Right lobe of liver (tissue), 6 donors: ENCODE measurements around the gene ELMOD1. TPM values are rescaled to one million over a fixed set of nuclear protein-coding genes. Genes with fewer than 3 reads are reported as not detected.
A peak's percentile ranks its signal among the peaks of the same experiment; 100 is the strongest.

Source experiments
- ATAC-seq, 4 donors: fragments of 200-7000 bp; cut with Tn5 transposase; one replicate each; pipeline ENCODE4 v1.9.1; 2020; ENCODE audit warnings: mild to moderate bottlenecking in 4 of 4, moderate library complexity in 4 of 4
- DNase-seq, 3 donors: peaks; one replicate each; pipeline ENCODE4 v3.0.0-alpha.2; 2020
- H3K27ac ChIP-seq, 3 donors: fragments of 200-600 bp; one replicate each; pipeline ENCODE4 v1.8.0; 2022
- H3K27me3 ChIP-seq, 2 donors: fragments of 200-600 bp; one replicate each; pipeline ENCODE4 v1.8.0; 2022
- H3K36me3 ChIP-seq, 4 donors: fragments of 200-600 bp; sonication (generic) in 1 of 4; one replicate each; pipeline versions ENCODE4 v1.5.1 to v1.8.0; 2017 to 2022; ENCODE audit warnings: control low read depth in 1 of 4
- H3K4me1 ChIP-seq, 4 donors: fragments of 200-600 bp; sonication (generic) in 1 of 4; one replicate each; pipeline versions ENCODE4 v1.5.1 to v1.8.0; 2017 to 2022; ENCODE audit warnings: control low read depth in 1 of 4
- H3K4me3 ChIP-seq, 3 donors: fragments of 200-600 bp; one replicate each; pipeline ENCODE4 v1.8.0; 2022
- H3K9me3 ChIP-seq, 4 donors: fragments of 200-600 bp; sonication (generic) in 1 of 4; one replicate each; pipeline versions ENCODE4 v1.5.1 to v1.8.0; 2017 to 2022; ENCODE audit warnings: control low read depth in 1 of 4
- CTCF ChIP-seq, 4 donors: fragments of 200-600 bp in 3 of 4; fragments of 450-650 bp in 1 of 4; IDR thresholded peaks; one replicate each; pipeline versions ENCODE4 v1.5.1 to v1.8.0; 2016 to 2022; ENCODE audit warnings: antibody characterized with exemption in 4 of 4, mild to moderate bottlenecking in 2 of 4
- POLR2A ChIP-seq: fragments of 450-650 bp; IDR thresholded peaks from one replicate; pipeline ENCODE4 v1.6.1; 2017; ENCODE audit warnings: antibody characterized with exemption, mild to moderate bottlenecking
- WGBS: methylation state at CpG from one replicate; pipeline ENCODE4 v1.1.6; 2018; ENCODE audit warnings: low coverage, low lambda C conversion rate; ENCODE audit not compliant: insufficient coverage; ENCODE audit errors: missing lambda C conversion rate; 5-methylcytosine and 5-hydroxymethylcytosine counted together
- intact Hi-C, 2 donors: fragments of 100-400 bp; cut with DNase I; formaldehyde crosslinking; loops; one replicate each; pipeline versions ENCODE4 v1.11.2 to v1.14.1; 2022
- long read RNA-seq: library from polyadenylated mRNA; unstranded; transcript quantifications from one replicate; pipeline ENCODE4 v2.0.0, GENCODE V29; 2019
- total RNA-seq, 6 experiments: library from RNA; depleted of rRNA in 2 of 6; stranded (reverse); fragments of >200 nt in 2 of 6; fragmentation: NEBNext Ultra II Directional in 3 of 6; extraction: Animal tissue kit (Norgen Biotek cat#: 25700) in 3 of 6; gene quantifications; one replicate each; pipeline versions ENCODE4 v1.1.0 to v1.2.4, GENCODE V29; 2016 to 2023
- donor health status: DM: no; HTN: yes; CAD: no.
- donor health status: DM: no; HTN: no; CAD: no.
- donor health status: DM: no; HTN: no; CAD: no.
- donor health status: DM: no; HTN: yes; CAD: no.
- donor health status: DM: no; HTN: yes; CAD: no.

ELMOD1 gene
- total RNA-seq: 1 to 10 TPM in 1 of 6 experiments, under 1 TPM in 4, not detected in 1; 0.25 to 1.7 (median 0.42) TPM
- long read RNA-seq: 0 reads

- DNase-seq: peak; percentile 73 to 86 (median 80)
- WGBS: 2% methylated on average over 37 of the region's 74 CpGs
- intact Hi-C loops: no loop called here
- peak; percentile 90 to 94 (median 92) for ATAC-seq
- no peak within 1 kb of the TSS for H3K27ac ChIP-seq
- no peaks in the 10 kb centered on the region for H3K36me3 ChIP-seq
- no peaks in the 10 kb centered on the region for H3K9me3 ChIP-seq
- no peaks in the 10 kb centered on the region for H3K27me3 ChIP-seq
- H3K4me1 ChIP-seq: peaks cover 0 to 5% (median 0%) of the 10 kb centered on the region in 4 donors
- TF ChIP-seq POLR2A: no peak
- peak in 2 of 4 donors; percentile 10 to 27 for TF ChIP-seq CTCF (IDR thresholded peaks at IDR 0.05)
- H3K4me3 ChIP-seq: peak within 1 kb of the TSS; percentile 47 to 68 (median 57)
These were observed at the start of gene ELMOD1 for GRCh38 chr11:107590460-107591377. TSS of gene ELMOD1 (plus strand) at chr11:107591147. CDS start at chr11:107618190, 27,043 bp downstream.

- Histone ChIP-seq H3K27me3 (no peaks in the 10 kb centered on the region), H3K27ac (no peak overlapping the region), H3K36me3 (peaks cover 0 to 1% (median 0%) of the 10 kb centered on the region in 4 donors), H3K4me3 (no peak overlapping the region), H3K9me3 (no peaks in the 10 kb centered on the region), H3K4me1 (peaks cover 0 to 1% (median 0%) of the 10 kb centered on the region in 4 donors)
- WGBS: 67% methylated on average over 1 of the region's 1 CpG
- DNase-seq: no peak
- TF ChIP-seq POLR2A (no peak), CTCF (IDR thresholded peaks at IDR 0.05) (no peak)
- no peak for ATAC-seq
- intact Hi-C loops: no loop called here
These were observed 45.8 kb upstream of the ELMOD1 start for GRCh38 chr11:107545101-107545514.

GRCh38 chr11:107547961-107548360 lies 43.0 kb upstream of the ELMOD1 start:
- no peak overlapping the region for H3K4me3 ChIP-seq
- H3K27me3 ChIP-seq: no peaks in the 10 kb centered on the region
- intact Hi-C loops: no loop called here
- no peaks in the 10 kb centered on the region for H3K9me3 ChIP-seq
- TF ChIP-seq CTCF (IDR thresholded peaks at IDR 0.05) (no peak), POLR2A (no peak)
- H3K4me1 ChIP-seq: peaks cover 0 to 4% (median 0%) of the 10 kb centered on the region in 4 donors
- H3K36me3 ChIP-seq: peaks cover 0 to 4% (median under 1%) of the 10 kb centered on the region in 4 donors
- WGBS: 83% methylated on average over 3 of the region's 4 CpGs
- ATAC-seq: no peak
- no peak overlapping the region for H3K27ac ChIP-seq
- DNase-seq: no peak

DNA sequence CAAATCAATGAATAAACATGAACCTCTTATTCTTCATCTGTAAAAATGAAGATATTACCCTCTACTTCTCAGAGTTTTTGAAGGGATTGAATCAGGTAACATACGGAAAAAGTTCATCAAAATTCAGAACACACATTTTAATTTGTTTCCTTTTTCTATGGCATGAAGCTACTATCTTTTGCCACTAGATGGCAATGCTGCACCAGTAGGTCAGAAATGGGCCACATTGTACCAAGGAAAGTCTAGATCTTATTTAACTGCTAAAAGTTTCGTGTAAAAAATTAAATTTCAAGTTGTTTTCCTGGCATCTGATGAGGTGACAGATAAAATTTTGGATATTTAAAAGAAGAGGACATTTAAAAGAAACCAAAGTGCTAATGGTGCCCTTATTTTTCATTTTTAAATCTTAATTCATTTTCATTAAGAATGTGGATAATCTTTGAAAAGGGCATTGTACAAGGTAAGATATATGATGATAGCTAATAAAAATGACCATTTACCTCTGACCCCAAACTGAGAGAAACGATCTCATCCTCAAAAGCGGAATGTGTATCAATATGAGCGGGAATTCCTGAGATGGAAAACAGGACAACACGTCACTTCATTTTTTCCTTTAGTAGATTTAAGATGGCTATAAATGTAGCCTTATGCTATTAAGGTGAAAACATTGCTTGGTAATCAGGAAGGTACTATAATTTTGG lies 41.5 kb upstream of the ELMOD1 start:
- H3K27me3 ChIP-seq: no peaks in the 10 kb centered on the region
- 27% methylated on average over 6 of the region's 6 CpGs for WGBS
- intact Hi-C loops: no loop called here
- H3K4me3 ChIP-seq: no peak overlapping the region
- H3K36me3 ChIP-seq: peaks cover 0 to 10% (median 3%) of the 10 kb centered on the region in 4 donors
- H3K27ac ChIP-seq: peak overlapping the region in 2 of 3 donors; percentile 1 to 3
- TF ChIP-seq CTCF (IDR thresholded peaks at IDR 0.05): peak; percentile 76 to 88 (median 83)
- TF ChIP-seq POLR2A: no peak
- H3K4me1 ChIP-seq: peaks cover 0 to 4% (median 0%) of the 10 kb centered on the region in 4 donors
- ATAC-seq (peak; percentile 74 to 91 (median 86)), DNase-seq (no peak)
- no peaks in the 10 kb centered on the region for H3K9me3 ChIP-seq
